Tibial nerve (tissue), 4 donors: Measurements from ENCODE around the gene MYO6.

Experiments used
- CTCF ChIP-seq, 5 experiments: fragments of 200-600 bp in 3 of 5; fragments of 450-650 bp in 2 of 5; sonication (generic) in 3 of 5; IDR thresholded peaks; one replicate each; pipeline ENCODE4 v1.5.1; 2016 to 2019; ENCODE audit warnings: antibody characterized with exemption in 5 of 5, mild to moderate bottlenecking in 3 of 5, moderate library complexity in 2 of 5
- EP300 ChIP-seq, 2 donors: sonication (generic); formaldehyde crosslinking; IDR thresholded peaks; one replicate each; pipeline ENCODE4 v1.6.1; 2017; ENCODE audit warnings: antibody characterized with exemption in 2 of 2, mild to moderate bottlenecking in 1 of 2

GRCh38 chr6:75775219-75775618 lies 26.2 kb downstream of the MYO6 start:
- TF ChIP-seq CTCF (IDR thresholded peaks at IDR 0.05) (no peak), EP300 (IDR thresholded peaks at IDR 0.05) (no peak)
